ENCODE results near the gene CEPT1.

The CEPT1 gene

GRCh38 chr1:111147948-111148347 lies 7.9 kb downstream of the CEPT1 start:
- no peak for DNase-seq

GRCh38 chr1:111148376-111148881 lies 8.4 kb downstream of the CEPT1 start:
- no peak for DNase-seq

GRCh38 chr1:111151838-111152237 lies 11.8 kb downstream of the CEPT1 start:
- no peak for DNase-seq

- DNase-seq = no peak
Measured at GRCh38 chr1:111154021-111154999, 14.3 kb downstream of the CEPT1 start.

GRCh38 chr1:111157431-111157830 lies 17.4 kb downstream of the CEPT1 start:
- no peak for DNase-seq

GRCh38 chr1:111161843-111162487 lies 21.9 kb downstream of the CEPT1 start:
- DNase-seq = no peak

- no peak for DNase-seq
Measured at GRCh38 chr1:111162488-111162880, 22.5 kb downstream of the CEPT1 start.

- no peak for DNase-seq
Measured at GRCh38 chr1:111163363-111163762, 23.3 kb downstream of the CEPT1 start.

DNA sequence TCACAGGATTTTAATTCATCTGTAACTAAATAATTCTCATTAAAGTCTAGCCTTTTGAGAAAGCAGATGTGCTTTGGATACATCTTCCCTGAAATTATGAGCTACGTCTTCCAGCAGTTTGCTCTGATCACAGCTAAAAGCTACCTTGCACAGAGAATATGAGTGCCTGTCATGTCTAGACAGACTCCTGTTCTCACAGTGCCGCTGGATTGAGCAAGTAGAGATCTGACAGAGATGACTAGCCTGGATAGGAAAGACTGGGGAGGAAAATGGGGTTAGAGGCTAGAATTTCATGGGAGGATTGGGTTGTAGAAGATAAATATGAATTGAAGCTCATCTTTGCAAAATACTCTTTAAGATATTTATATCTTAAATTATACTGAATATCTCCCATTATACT lies 24.1 kb downstream of the CEPT1 start:
- no peak for DNase-seq

DNA sequence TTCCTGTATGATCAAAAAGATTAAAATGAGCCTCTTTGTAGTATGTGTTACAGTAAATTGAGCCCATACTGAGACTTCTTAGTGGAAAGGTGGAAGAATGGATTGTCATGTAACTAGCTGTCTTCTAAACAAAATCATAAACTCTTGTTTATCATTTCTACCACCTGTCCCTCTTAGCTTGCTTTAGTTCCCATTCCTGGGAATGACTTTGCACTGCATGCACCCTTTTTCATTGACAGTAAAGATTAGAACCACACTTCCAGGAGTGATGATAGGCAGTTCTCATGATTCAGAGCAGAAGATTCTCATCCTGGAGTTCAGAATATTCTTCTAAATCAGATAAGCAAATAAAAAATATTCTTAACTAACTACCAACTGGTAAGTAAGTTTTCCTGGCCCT lies 32.4 kb downstream of the CEPT1 start:
- no peak for DNase-seq

DNA sequence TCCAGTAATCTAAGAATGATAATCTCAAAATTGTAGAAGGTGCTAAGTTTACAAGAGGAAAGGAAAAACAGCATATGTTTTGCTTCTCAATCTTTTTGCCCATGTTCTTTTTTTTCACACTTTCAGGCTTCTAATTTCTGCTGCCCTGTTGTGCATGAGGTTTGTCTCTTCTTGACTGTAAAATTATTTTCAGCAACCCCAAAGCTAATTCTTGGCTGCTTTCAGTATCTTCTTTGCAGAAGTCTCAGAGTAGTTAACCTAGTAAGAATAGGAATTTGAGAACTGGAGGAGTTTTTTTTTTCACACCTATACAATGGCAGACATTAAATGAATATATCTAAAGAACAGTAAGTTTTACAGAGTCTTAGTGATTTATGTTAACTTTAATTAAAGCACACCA lies 34.0 kb downstream of the CEPT1 start:
- no peak for DNase-seq

DNA sequence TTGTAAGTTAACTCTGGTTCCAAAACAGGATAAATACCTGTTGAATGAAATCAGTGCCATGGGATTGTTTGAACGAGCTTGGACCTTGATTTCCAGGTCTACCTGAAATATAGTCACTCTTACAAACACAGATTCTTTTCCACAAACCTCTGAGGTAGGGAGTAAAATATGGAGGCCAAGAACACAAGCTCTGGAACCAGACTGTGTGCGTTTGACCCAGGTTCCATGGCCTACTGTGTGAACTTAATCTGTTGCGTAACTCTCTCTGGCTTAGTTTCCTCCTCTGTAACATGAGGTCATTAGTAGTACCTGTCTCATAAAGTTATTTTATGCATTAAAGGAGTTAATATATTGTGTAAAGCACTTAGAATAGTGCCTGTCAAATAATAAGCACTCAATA lies 35.3 kb downstream of the CEPT1 start:
- DNase-seq = no peak

GRCh38 chr1:111176678-111177077 lies 36.7 kb downstream of the CEPT1 start:
- no peak for DNase-seq

DNA sequence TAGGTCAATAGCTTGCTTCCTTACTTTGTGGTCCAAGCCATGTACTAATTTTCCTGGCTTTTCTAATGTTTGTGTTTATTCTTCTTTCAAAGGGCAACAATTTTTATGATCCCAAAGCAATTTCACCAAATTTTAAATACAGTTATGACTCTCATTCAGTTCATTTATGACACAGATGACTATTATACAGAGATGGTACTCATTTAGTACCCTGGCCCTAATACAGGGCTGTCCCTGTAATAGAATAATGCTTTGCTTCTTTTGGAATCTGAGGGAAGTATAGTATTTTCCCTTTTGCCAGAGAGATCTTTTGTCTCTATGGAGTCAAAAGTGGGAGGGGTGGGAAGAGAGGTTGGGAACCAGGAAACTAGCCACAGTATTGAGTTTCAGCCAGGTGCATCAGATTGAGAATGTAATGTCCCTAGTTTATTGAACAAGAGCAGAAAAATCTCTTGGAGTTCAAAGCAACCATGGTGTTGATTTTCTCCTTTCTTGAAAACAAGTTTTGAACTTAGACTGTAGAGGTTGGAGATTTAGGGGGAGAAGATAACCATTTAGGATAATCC lies 40.0 kb downstream of the CEPT1 start:
- no peak for DNase-seq

- no peak for DNase-seq
Measured at GRCh38 chr1:111182052-111182451, 42.0 kb downstream of the CEPT1 start.

- no peak for DNase-seq
Measured at GRCh38 chr1:111183308-111184069, 43.5 kb downstream of the CEPT1 start.

GRCh38 chr1:111184663-111185062 lies 44.6 kb downstream of the CEPT1 start:
- no peak for DNase-seq

GRCh38 chr1:111190931-111191451 lies 51.0 kb downstream of the CEPT1 start:
- DNase-seq = no peak

DNA sequence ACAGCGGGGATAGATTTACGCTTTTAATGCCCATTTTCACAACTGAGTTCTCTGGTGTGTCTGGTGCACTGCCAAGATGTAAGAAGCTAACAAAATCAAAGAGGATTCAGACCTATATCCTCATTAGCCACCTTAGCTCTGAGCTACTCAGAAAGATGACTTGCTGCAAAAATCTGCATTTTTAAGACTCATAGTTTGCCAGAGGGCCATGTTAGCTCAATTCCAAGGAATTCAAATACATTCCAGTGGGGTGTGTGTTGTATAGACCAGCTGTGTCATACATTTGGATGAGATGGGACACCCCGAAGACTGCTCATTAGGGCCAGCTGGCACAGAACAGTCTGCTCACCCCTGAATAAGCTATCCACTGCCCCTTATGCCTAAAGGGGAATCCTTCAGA lies 51.5 kb downstream of the CEPT1 start:
- no peak for DNase-seq

DNA sequence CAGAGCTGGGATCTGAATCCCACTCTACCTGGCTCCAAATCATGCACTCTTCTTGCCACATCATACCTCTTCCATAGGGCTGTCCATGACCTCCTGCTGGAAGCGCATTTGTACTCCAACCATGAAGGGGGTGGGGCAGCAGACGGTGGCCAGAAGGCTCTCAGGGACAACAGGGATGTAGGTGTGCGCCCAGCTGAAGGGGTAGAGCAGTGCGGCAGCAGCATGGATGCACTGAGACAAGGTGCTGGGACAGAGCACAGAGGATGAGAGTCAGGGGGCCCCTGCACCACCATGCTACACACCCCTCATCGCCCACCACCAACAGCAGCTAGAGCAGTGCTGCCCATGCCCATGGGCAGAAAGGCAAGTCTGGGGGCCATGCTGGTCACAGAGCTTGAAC lies 52.1 kb downstream of the CEPT1 start:
- DNase-seq = no peak

DNA sequence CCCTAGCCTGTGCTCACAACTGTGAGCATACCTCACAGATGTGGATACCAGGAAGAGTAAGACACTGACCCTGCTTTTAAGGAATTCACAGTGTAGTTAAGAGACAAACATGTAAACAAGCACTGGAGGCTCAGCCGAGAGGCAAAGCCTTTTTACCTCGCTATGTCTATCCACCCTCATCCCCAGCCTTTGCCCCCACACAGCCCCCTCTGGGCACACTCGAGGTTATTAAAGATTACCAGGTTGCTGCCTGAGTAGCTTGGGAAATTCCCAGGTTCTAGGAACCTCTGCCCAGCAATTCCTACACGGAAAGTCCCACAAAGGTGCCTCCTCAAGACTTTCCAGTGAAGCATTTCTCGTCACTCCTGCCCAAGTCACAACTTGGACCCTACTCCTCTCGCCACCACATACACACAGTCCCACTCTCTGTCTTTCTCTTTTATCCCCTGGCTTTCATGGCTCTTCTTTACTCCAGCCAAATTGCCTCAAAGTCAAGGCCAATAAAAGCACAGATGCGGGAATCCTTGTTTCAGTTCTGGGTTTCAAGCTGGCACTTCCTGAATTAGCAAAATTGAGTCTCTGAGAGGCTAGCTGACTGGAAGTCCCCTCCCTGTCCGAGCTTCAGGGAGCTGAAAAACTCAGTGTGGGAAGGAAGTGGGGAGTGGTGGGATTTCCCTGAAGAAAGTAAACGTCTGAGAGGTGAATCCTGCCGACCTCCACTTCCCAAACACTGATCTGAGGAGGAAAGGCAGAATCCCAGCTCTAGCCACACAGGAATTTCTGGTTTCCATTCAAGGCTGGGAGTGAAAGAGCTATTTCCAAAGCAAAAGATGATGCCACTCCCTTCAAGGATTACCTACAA lies 52.9 kb downstream of the CEPT1 start:
- no peak for DNase-seq
